Ishikawa (cell line): ENCODE measurements around the gene ADM.

Experiments used
- CEBPB ChIP-seq: IDR thresholded peaks from 2 replicates; pipeline ENCODE4 v1.6.1; 2012
- CREB1 ChIP-seq: IDR thresholded peaks from 2 replicates; pipeline ENCODE4 v1.6.1; 2012; ENCODE audit warnings: low read depth
- EGR1 ChIP-seq: IDR thresholded peaks from 2 replicates; pipeline ENCODE4 v1.6.1; 2012
- EP300 ChIP-seq: IDR thresholded peaks from 2 replicates; pipeline ENCODE4 v1.6.1; 2012; ENCODE audit warnings: borderline replicate concordance
- FOXM1 ChIP-seq: IDR thresholded peaks from 2 replicates; pipeline ENCODE4 v1.6.1; 2012; ENCODE audit warnings: low read depth, borderline replicate concordance
- NFIC ChIP-seq: IDR thresholded peaks from 2 replicates; pipeline ENCODE4 v1.6.1; 2012
- RAD21 ChIP-seq: IDR thresholded peaks from 2 replicates; pipeline ENCODE4 v1.6.1; 2012; ENCODE audit warnings: low read depth
- TAF1 ChIP-seq: IDR thresholded peaks from 2 replicates; pipeline ENCODE4 v1.6.1; 2012; ENCODE audit warnings: low read depth, mild to moderate bottlenecking
- TCF12 ChIP-seq: IDR thresholded peaks from 2 replicates; pipeline ENCODE4 v1.6.1; 2012; ENCODE audit warnings: low read depth
- TEAD4 ChIP-seq: IDR thresholded peaks from 2 replicates; pipeline ENCODE4 v1.6.1; 2012
- YY1 ChIP-seq: IDR thresholded peaks from 2 replicates; pipeline ENCODE4 v1.6.1; 2012; ENCODE audit warnings: low read depth
- ZBTB7A ChIP-seq: IDR thresholded peaks from 2 replicates; pipeline ENCODE4 v1.6.1; 2012; ENCODE audit warnings: low read depth
- TF ChIP-seq, protein P1 (sequence below): IDR thresholded peaks from 2 replicates; pipeline ENCODE4 v1.6.1; 2012; ENCODE audit warnings: low read depth, mild to moderate bottlenecking
- TF ChIP-seq, protein P2 (sequence below): IDR thresholded peaks from 2 replicates; pipeline ENCODE4 v1.6.1; 2012
- TF ChIP-seq, protein P3 (sequence below): IDR thresholded peaks from 2 replicates; pipeline ENCODE4 v1.6.1; 2012

Gene ADM

DNA sequence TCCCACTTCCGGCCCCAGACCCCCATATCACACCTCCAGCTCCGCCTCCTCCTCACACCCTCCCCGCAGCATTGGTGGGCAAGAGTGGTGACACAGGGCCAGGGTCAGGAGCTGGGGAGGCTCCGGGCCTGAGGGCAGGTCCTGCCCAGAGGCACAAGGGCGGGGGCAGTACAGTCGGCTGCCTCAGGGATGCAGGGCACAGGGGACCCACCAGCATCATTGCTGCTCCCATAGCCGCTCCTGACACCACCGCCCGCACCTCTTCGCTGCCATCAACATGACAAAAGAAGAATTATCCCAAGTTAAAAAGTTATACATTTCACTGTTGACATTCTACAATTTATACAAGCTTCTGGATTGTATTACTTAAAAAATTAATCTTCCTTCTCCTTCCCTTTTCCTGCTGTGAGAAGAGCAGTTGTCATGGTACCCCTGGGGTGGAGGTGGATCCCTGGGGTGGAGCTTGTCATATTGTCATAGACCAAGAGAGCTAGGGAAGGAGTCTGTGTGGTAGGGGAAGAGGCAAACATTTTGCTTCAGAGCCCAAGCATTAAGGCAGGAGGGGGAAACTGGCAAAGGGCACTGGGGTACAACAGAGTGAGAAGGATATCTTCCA is 15.0 kb upstream of the ADM start:
- TF ChIP-seq RAD21 (no peak), ZBTB7A (no peak), YY1 (no peak), EP300 (no peak), TAF1 (no peak), TCF12 (no peak), EGR1 (no peak), TEAD4 (no peak), CEBPB (no peak)
- TF ChIP-seq, protein P1, sequence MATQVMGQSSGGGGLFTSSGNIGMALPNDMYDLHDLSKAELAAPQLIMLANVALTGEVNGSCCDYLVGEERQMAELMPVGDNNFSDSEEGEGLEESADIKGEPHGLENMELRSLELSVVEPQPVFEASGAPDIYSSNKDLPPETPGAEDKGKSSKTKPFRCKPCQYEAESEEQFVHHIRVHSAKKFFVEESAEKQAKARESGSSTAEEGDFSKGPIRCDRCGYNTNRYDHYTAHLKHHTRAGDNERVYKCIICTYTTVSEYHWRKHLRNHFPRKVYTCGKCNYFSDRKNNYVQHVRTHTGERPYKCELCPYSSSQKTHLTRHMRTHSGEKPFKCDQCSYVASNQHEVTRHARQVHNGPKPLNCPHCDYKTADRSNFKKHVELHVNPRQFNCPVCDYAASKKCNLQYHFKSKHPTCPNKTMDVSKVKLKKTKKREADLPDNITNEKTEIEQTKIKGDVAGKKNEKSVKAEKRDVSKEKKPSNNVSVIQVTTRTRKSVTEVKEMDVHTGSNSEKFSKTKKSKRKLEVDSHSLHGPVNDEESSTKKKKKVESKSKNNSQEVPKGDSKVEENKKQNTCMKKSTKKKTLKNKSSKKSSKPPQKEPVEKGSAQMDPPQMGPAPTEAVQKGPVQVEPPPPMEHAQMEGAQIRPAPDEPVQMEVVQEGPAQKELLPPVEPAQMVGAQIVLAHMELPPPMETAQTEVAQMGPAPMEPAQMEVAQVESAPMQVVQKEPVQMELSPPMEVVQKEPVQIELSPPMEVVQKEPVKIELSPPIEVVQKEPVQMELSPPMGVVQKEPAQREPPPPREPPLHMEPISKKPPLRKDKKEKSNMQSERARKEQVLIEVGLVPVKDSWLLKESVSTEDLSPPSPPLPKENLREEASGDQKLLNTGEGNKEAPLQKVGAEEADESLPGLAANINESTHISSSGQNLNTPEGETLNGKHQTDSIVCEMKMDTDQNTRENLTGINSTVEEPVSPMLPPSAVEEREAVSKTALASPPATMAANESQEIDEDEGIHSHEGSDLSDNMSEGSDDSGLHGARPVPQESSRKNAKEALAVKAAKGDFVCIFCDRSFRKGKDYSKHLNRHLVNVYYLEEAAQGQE, result no peak
- TF ChIP-seq, protein P2, sequence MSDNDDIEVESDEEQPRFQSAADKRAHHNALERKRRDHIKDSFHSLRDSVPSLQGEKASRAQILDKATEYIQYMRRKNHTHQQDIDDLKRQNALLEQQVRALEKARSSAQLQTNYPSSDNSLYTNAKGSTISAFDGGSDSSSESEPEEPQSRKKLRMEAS, result no peak
- TF ChIP-seq, protein P3, sequence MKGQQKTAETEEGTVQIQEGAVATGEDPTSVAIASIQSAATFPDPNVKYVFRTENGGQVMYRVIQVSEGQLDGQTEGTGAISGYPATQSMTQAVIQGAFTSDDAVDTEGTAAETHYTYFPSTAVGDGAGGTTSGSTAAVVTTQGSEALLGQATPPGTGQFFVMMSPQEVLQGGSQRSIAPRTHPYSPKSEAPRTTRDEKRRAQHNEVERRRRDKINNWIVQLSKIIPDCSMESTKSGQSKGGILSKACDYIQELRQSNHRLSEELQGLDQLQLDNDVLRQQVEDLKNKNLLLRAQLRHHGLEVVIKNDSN, result no peak

DNA sequence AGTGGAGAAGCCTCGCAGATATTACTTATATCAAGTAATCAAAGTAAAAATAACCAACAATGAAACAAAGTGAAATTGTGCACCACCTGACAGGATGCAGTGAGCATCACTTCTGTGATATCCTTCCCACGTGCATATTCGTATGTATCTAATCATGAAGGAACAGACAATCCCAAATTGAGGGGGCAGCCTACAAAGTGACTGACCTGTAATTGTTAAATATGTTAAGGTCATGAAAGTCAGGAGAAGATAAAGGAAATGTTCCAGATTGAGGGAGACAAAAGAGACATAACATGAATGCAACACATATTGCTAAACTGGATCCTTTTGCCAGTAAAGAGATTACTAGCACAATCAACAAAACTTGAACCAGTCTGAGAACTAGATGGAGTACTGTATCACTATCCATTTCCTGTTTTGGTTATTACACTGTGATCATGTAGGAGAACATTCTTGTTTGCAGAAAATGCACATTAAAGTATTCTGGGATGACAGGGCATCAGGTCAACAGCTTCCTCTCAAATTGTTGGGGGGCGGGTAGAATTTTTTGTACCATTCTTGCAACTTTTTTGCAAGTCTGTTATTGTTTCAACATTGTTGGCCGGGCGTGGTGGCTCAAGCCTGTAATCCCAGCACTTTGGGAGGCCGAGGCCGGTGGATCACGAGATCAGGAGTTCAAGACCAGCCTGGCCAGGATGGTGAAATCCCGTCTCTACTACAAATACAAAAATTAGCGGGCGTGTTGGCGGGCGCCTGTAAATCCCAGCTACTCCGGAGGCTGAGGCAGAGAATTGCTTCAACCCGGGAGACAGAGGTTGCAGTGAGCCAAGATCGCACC is 12.9 kb upstream of the ADM start:
- no peak for TF ChIP-seq CEBPB
- TF ChIP-seq CREB1, result no peak
- TF ChIP-seq TEAD4, result no peak
- no peak for TF ChIP-seq TCF12
- TF ChIP-seq YY1, result no peak
- TF ChIP-seq NFIC, result no peak
- no peak for TF ChIP-seq TAF1
- TF ChIP-seq EGR1, result no peak
- no peak for TF ChIP-seq ZBTB7A
- TF ChIP-seq, protein P2, result no peak
- TF ChIP-seq RAD21, result no peak

DNA sequence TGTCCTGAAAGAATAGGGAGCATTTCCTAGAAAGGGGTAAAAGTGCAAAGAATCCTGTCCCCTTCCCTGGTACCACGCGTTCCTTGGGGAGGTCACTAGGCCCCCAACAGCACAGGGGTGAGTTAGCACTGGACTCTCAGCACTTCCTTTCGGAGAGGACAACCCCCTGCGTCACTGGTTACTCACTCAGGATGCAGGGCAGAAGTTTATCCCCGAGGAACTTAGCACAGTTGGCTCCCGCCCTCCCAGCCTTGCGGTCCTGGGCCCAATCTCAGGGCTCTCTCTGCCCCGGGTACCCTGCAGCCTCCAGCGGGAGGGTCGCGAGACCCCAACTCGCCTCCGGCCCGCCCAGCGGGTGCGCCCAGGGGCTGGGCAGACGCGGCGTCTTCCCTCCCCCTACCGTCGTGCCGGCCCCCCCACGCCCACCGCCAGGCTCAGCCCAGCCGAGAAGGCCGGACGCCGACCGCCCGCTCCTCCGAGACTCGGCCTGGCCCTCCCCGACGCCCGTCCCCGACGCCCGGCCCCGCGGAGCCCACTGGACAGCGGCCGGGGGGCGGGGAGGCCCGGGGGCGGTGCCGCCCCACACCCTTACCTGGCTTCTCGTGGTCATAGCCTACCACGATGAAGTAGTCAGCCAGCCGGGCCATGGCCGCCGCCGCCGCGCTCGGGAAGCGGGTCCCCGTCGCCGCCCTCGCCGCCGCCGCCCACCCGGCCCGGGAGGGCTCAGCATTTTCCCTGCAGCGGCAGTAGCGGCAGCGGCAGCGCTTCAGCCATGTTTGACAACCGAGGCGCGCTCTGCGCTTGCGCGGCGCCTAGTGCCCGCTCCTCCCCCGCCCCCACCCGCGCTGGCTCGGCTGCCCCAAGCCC is 11.2 kb upstream of the ADM start, which contains the start of gene SBF2:
TSS of gene SBF2 (minus strand) at position 797 of the 867 bp plus-strand sequence. CDS start at position 647, 150 bp downstream.
- TF ChIP-seq, protein P2, result no peak; the same call in 1 of the 2 replicates
- TF ChIP-seq TAF1 (peak; percentile 60; the same call in 1 of the 2 replicates), NFIC (no peak), ZBTB7A (peak; percentile 95), TEAD4 (no peak; the same call in 1 of the 2 replicates), CREB1 (no peak; the same call in 1 of the 2 replicates), RAD21 (no peak), YY1 (peak; percentile 86), EGR1 (no peak), FOXM1 (no peak), EP300 (no peak), TCF12 (no peak), CEBPB (no peak)
- TF ChIP-seq, protein P3, result no peak
- TF ChIP-seq, protein P1, result peak; percentile 48; the same call in 1 of the 2 replicates

DNA sequence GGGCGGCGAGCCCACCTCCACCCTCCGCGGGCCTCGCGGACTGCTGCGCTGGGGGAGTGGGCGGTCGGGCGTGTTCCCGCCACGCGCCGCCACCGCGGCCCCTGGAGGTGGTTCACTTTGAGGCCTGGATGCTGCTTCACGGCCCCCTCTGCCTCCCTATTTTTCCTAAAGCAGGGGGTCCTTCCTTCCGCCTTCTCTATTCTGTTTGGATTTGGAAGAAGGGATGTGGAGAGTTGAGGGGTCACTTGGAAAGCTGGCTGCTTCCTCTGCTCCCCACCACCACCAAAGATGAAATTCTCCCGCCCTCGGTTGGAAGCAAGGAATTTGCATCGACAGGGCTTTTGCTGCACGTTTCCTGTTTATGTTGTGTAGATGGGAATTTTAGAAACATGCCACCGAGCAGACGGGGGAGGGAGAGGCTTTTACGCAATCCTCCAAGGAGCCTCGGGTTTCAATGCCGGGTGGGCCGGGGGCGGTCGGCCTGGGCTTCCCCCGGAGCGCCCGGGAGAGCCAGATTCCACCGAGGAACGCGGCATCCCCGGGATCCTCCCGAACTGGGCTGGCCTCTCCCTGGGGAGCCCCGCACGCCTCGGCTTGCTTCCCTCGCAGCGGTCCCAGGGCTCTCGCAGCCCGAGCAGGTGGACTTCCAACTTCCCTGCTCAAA is 10.5 kb upstream of the ADM start:
- TF ChIP-seq RAD21, result no peak
- TF ChIP-seq, protein P2, result 0 out of 2 replicates have a peak, but pooled peaks have one; percentile 20
- TF ChIP-seq EGR1, result peak; percentile 38; the same call in 1 of the 2 replicates
- no peak for TF ChIP-seq TEAD4
- peak; percentile 87 for TF ChIP-seq CEBPB
- TF ChIP-seq TCF12, result 0 out of 2 replicates have a peak, but pooled peaks have one; percentile 18
- TF ChIP-seq EP300, result peak; percentile 23; the same call in 1 of the 2 replicates
- no peak for TF ChIP-seq NFIC
- TF ChIP-seq, protein P3, result no peak
- 0 out of 2 replicates have a peak, but pooled peaks have one; percentile 54 for TF ChIP-seq ZBTB7A
- no peak for TF ChIP-seq YY1
